HG03025 (cell line): ENCODE data around the gene MACROD1.

Source experiments
- ATAC-seq: cut with Tn5 transposase; IDR thresholded peaks from one replicate; pipeline ENCODE4 v1.9.1; 2021; ENCODE audit warnings: mild to moderate bottlenecking, moderate library complexity; ENCODE audit not compliant: unreplicated experiment, low FRiP score

Gene MACROD1

DNA sequence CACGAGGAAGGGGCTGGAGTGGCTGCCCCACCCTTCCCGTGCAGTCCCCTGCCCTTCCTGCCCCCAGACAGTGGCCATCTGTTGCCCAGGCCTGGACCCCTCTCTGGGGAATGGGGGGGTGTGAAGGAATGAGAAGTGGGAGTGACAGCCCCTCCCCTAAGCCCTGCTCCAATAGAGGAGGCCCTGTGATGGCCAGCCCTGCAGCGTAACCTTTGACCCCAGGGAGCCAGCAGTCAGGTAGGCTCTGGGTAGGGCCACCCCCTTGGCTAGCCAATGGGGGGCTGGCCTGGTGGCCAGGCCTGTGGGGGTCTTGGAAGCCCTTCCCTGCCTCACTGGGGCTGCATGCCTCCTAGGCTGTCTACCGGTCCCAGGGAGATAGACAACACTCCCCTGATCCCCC lies 123.6 kb downstream of the MACROD1 start:
- ATAC-seq, result no peak

DNA sequence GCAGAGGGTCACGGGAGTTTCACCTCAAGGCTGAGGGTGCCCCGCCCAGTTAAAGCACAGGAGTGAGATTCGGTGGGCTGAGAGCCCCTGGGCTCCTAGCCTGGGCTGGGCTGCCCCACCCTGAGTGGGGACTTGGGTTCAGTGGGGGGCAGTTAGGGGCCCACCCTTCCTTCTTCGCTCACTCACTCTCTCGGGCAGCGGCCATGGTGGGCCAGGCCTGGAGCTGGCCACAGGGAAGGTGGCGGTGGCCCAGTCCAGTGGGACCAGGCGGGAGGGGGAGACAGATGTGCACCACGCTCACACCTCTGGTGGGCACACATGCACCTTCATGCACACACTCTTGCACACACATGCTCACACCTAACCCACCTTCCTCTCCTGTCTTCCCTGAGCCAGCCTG lies 124.1 kb downstream of the MACROD1 start:
- no peak for ATAC-seq

DNA sequence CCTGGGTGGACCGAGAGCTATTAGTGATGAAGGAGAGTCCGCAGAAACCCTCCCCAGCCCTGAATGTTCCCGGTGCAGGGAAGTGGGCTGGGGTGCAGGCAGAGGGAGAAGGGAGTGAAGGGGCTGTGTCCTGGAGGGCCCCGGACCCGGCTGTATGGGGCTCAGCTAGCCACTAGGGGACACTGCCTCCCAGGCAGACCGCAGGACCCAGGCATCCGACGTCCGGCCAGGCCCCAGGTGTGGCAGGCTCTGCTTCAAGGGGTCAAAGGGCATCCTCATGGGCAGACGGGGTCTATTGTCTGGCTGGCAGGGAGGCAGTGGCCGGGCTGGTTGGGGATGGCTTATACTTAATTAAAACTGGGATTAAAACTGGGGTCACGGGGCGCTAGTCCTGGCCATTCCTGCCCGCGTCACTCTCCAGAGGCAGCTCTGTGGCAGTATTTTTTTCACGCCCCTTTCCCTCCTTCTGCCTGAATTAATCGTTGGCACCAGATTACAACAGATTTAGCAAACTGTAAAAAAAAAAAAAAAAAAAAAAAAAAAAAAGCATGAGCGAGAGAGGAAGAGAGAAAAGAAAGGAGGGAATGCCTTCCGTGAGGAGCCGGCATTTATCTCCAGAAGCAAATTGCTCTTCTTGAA lies 125.1 kb downstream of the MACROD1 start:
- ATAC-seq, result no peak

DNA sequence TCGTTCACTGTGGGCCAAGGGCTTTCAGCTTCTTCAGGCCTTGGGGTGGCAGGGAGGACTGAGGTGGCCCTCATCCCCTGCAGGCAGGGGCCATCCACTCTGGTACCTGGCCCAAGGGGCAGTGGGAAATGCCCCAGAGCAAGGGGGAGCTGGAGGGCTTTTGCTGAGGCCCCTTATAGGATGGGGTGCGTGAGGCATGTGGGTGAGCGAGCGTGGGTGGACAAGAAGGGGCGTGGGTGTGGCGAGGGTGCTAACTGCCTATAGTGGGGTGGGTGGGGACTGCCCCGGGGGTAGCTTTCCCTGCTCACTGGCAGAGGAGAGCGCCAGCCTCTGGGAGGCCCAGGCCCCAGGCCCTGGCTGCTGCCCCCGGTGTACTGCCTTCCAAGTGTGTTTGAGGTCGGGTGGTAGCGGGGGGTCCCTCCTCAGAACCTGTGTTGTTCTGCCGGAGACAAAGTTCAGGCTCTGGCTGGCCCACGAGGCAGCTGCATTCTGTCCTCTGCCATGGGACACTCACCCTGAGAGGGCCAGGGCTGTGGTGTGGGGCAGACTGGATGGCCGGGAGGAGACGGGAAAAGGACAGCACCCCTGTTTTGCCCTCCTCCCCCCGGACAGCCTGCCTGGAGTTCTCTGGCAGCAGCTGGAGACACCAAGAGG lies 126.8 kb downstream of the MACROD1 start:
- no peak for ATAC-seq

DNA sequence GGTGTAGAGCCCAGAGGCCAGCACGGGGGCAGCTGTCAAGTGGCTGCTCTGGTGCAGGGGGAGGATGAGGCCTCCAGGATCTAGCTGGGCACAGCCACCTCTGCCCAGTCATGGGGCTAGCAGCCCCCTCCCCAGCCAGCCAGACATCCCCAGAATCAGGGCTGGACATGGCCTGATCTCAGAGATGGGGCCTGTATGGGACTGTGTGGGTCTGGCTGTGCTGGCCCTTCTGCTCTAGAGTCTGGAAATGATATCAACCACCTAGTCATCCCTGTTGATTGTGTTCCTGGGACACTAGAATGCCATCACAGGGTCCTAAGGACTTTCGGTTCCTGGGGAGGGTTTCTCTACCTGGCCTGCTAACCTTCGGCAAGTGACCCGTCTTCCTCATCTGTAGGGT lies 127.4 kb downstream of the MACROD1 start:
- no peak for ATAC-seq

DNA sequence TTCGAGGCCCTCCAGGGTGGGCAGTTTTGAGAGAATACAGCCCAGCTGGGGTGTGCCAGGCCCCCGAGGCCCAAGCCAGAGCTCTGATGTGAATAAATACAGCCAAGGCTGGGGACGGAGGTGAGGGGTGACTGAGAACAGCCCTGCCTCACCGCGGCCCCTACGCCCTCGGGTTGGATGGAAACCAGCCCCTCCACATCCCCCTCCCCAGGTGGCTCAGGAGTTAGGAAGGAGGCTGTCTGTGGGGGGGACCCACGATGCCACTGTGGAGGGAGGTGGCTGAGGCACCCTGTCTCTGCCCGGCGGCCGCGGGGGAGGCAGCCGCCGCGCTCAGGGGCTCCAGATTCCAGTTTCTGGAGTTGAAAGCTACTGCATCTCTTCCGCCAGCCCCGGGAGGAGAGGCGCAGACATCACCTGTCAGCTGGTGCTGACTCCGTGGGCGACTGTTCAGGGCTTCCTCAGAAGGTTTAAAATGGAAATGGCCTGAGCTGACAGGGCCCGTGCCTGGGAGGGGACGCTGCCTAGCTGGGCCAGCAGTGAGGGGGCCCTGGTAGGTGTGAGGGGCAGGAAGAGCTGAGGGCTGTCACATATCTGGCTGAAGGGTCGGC lies 128.8 kb downstream of the MACROD1 start:
- ATAC-seq, result no peak

DNA sequence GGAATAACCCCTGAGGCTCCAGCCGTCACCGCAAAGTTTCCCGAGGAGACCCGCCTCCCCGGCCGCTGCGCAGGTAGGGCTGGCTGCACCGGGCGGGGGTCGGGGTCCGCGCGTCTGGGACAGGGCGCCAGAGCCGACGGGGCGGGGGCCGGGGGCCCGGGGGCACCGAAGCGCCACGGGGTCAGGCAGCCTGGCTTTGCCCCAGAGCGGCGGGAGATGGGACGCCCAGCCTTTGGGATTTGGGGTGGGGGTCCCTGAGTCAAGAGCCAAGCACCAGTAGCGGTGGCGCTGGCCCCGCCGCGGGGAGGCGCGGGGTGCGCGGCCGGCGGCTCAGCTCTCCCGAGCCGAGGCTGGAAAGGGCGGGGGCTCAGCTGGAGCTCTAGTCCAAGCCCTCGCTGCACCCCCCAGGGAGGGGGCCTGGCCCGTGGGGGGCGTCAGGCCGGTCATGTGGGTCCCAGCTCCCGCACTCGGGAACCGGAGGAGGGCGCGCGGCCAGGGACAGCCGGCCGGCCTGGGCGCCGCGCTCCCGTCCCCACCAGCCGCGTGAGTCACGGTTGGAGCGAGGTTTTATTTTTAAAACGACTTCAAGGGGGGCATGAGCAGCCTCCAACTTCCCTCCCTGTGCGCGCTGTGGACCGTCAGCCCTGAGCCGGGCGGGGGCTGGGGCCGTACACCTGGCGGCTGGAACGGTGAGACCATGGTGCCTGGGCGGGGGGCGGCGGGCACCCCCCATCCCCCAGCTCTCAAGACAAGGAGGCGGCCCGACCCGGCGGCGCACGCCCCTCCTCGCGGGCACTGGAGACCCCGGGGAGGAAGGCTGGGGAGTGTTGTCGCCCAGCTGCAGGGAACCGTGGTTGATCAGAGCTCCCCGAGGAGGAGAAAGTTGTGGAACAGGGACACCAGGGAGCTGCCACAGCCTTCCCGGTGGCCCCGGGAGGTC lies 129.6 kb downstream of the MACROD1 start:
- ATAC-seq, result no peak

DNA sequence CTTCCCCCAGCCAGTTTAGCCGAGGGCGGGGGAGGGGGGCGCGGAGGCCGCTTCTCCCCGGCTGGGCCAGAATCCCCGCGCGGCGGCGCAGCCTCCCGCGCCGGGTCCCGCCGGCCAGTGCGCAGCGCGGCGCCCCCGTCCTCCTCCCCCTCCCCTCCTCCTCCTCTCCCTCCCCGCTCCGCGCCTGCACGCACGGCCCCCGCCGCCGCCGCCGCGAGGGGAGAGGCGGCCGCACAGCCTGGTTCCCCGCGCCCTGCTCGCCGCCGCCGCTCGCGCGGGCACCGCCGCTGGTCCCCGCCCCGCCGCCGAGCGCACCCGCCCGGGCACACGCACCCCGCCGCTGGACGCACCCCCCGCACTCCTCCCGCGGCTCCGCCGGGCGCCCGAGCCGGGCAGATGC lies 130.3 kb downstream of the MACROD1 start, which contains the start of gene FLRT1:
Gene FLRT1, plus strand, starts transcription at position 356 of the 400 bp plus-strand sequence. CDS start 80,337 bp downstream, outside the sequence.
- ATAC-seq, result no peak

DNA sequence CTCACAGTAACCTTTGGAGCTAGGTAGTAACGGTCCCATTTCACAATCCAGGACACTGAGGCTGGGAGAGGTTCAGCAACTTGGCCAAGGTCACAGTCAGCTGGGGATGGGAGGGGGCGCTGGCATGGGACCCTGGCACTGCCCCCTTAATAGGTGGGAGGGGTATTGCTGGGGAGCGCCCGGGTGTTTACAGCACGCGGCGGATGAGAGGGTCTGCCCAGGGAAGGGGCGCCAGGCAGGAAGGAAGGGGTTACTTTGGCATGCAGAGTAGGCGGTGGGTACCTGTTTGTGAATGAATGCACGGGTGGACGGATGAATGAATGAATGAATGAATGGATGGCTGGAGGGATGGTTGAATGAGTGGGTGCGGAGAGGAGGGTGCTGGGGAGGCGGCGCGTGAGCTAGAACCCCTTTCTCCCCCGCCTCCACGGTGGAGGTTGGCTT lies 130.8 kb downstream of the MACROD1 start:
- no peak for ATAC-seq

DNA sequence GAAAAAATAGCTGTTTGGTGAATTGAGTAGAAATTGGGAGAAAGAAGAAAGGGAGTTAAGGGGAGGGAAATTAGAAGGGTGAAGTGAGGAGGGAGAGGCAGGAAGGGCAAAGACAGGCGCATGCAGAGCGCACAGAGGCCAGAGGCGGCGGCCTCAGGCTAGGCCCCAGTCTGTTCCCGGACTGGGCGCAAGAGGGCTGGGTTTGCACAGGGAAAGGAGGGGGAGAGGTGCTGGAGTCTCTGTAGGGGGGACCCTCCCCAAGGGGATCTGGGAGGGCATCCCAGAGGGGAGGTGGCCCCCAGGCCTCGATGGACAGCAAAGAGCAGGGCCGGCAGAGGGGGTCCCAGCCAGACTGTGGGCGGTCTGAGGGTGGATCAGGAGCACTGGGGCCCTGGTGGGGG lies 131.5 kb downstream of the MACROD1 start:
- no peak for ATAC-seq

DNA sequence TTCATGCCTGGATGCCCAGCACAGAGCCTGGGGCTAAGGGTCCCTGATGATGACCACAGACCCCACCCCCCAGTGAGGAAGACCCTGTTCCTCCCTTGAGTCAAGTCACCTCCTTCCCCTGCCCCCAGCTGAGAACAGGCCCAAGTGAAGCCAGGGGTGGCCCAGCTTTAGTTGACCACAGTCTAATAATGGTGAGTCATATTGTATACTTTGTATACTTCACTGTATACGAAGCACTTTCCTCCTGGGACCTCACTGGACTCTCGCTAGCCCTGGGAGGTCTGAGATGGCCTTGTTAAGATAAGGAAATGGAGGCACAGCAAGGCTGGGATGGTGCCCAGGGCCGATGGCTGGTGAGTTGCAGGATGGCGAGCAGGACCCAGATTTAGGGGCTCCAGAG lies 133.9 kb downstream of the MACROD1 start:
- ATAC-seq, result no peak

DNA sequence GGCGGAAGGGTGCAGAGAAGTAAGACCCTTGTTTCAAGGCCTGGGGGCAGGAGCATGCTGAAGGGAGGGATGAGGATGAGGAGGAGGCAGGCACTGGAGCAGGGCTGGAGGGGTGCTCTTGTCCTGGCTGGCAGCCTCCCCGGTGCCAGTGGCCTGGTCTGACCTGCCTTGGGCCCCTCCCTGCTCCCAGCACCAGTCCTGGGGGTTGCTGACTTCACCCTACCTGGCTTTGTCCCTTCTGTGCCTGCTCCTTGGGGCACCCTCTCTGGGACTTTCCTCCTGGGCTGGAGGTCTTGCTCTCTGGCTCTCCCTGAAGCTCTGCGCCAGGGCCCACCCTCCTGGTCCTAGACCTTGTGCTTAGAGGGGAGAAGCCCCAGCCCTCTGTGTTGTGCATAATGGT lies 134.9 kb downstream of the MACROD1 start:
- no peak for ATAC-seq

DNA sequence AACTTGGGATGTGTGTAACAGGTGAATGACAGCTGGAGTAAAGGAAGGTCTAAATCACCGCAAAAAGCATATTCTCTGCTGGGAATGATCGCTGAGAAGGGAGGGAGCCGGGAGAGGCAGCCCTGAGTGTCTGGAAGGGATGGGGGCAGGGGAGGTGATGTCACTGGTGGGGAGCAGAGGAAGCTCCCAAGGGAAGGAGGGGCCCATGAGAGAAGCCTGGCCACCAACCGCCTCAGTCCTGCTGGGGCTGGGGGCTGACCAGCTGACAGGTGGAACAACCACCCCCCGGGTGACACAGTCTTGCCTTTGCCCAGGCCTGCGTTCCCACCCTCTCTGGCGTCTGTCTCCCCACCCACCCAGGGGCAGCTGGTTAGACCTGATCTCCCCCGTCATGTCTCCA lies 136.1 kb downstream of the MACROD1 start:
- ATAC-seq, result no peak

DNA sequence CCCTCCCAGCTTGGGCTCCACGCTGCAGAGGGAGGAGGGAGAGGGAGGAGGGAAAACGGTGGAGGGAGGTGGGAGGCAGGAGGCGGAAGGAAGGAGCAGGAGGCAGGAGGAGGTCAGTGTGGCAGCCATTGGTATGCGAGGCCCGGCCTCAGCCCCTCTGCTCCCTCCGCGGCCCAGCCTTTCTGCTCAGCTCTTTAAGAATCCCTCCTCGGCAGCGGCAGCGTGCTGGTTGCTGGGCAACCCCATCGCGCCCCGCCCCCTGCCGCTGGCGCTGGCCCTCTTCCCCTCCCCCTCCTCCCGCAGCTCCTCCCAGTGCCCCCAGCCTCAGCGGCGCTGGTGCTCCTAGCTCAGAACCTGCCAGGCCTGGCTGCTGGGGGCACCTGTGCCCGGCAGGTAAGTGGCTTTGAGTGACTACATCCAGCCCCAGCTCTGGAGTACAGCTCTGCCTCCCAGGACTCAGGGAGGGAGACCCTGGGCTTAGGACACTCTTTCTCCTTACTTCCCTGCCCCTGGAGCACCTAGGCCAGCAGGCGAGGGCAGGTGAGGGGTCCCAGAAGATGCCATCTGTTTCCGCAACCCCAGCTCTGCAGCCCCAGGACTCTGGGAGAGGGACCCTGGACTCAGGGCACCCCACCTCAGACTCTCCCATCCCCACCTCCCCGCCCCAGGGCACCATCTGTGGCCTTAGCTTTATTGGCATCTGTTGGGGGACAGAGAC lies 137.4 kb downstream of the MACROD1 start:
- ATAC-seq, result no peak

DNA sequence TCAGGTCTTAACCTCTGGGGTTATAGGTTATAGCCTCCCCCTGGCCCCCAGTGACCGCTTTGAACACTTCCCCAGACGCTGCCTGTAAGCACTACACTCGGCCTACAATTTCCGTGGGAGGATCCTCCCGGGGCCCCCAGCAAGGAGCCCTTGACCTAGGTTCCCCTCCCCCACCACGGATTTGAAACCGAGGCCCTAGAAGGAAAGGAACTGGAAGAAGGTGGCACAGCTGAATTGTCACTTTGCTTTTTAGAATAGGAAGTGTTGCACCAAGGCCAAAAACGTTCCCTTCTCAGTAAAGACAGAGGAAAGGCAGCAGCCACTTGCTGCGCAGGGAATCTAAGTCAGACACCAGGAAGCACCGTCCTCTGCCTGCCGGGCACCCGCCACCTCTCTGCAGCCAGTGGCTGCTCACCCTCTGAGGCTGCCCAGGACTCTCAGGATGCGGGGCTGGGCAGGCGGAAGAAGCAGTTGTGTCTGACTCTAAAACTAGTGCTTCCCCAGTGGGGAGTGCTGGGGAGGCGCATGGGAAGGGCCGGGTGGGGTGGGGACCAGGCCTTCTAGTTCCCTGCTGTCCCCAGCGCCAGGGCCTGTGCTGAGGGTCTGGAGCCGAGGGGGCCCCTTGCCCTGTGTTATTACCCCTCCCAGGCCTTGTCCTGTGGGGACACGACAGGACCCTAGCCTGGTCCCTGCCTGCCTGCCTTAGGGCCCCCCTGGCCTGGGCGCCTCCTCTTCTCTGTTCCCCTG lies 138.1 kb downstream of the MACROD1 start:
- ATAC-seq, result no peak

DNA sequence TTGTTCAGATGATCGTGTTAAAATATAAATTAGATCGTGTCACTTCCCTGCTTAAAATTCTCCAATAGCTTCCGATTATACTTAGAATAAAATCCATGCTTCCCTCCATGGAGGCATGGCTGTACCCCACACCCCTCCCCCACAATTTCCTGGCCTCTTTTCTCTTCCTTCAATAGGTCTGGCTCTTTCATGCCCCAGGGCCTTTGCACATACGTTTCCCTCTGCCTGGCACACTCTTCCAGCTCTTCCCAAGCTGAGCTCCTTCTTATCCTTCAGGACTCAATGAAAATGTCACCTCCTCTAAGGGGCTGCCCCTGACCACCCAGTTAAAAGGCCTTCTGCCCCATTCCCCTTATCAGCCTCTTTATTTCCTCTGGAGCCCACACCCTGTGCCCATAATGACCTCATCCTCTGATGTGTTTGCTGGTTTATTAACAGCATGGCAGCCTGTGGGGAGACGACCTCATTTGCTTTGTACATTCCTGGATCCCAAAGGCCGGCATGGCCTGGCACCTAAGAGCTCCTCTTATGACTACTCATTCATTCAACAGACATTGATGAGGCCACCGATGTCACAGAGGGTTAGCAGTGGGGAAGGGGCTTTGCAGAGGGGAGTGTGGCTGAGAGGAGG lies 139.2 kb downstream of the MACROD1 start:
- ATAC-seq, result no peak

DNA sequence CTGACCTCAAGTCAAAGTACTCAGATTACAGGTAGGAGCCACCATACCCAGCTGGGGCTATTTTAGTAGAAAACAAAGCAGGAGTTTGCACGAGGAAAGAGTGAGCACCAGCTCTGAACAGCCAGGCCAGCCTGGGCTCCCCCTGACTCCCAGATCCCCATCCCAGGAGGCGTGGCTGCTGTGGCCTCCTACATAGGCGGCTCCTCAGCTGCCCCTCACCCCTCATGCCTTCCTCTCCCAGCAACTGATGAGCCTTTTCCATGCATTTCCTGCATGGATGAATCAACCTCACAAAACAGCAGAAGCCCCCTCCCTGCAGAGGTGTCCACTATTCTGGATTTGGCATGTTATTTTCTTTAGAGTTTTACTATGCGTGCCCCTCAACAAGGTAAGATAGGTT lies 140.7 kb downstream of the MACROD1 start:
- ATAC-seq, result no peak

DNA sequence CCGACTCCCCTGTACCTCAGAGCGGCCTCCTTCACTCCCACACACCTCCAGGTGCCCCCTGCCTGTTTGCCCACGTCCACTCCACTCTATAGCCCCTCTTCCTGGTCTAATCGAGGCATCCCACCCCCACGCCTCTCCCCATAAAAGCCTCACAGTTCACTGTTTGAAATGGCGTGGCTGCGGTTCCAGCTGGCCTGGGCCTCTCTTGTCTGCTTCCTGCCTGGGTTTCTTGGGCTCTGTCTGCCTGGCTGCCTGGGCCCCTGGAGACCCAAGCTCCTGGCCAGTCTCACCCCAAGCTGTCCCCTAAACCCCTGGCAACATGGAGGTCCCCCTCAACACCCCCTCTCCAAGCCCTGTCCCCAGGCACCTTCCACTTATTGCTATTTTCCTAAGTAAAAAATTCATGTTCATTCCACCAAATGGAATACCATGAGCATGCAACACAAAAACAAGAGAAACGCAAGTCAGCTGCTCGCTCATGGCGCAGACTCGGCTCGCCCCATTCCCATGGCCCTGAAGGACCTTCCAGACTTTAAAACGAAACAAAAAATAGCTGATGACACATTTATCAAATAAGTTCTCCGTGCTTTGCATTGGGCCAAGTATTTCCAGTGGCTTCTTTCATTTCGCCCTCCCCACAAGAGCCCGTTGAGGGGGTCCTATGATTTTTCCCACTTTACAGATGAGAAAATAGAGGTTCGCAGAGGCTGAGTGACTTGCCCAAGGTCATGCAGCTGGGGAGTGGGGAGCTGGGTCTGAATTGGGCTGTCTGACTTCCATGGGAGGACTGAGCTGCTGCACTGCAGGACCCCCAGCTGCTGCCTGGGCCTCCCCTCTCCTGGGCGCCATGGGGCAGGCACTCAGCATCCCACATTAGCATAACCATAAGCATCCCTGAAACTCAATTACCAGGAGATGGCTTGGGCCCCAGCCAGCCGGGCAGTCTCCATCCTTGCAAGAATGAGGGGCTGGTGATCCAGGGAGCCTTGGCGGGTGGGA lies 141.9 kb downstream of the MACROD1 start:
- no peak for ATAC-seq
